T-helper 2 cell treated with Interferon-gamma antibody and Interleukin-4, amounts not matched to agents 5 μg/mL and 100 μg/mL, for 36 hours (primary cell): ENCODE results near the gene CIRBP.

Experiments used
- DNase-seq: peaks from one replicate; pipeline ENCODE4 v3.0.0; 2021; ENCODE audit warnings: low spot score
- H3K27ac Mint-ChIP-seq: one replicate; pipeline ENCODE4 v1.8.0; 2021; ENCODE audit warnings: mild to moderate bottlenecking, mixed read lengths
- H3K27me3 Mint-ChIP-seq: one replicate; pipeline ENCODE4 v1.8.0; 2021; ENCODE audit warnings: low read depth, mixed read lengths
- H3K36me3 Mint-ChIP-seq: one replicate; pipeline ENCODE4 v1.8.0; 2021; ENCODE audit warnings: low read depth, mixed read lengths
- H3K4me1 Mint-ChIP-seq: one replicate; pipeline ENCODE4 v1.8.0; 2021; ENCODE audit warnings: low read depth, mixed read lengths
- H3K4me3 Mint-ChIP-seq: one replicate; pipeline ENCODE4 v1.8.0; 2022; ENCODE audit warnings: mild to moderate bottlenecking, moderate library complexity, mixed read lengths
- H3K9me3 Mint-ChIP-seq: one replicate; pipeline ENCODE4 v1.8.0; 2021; ENCODE audit warnings: mixed read lengths

The CIRBP gene

DNA sequence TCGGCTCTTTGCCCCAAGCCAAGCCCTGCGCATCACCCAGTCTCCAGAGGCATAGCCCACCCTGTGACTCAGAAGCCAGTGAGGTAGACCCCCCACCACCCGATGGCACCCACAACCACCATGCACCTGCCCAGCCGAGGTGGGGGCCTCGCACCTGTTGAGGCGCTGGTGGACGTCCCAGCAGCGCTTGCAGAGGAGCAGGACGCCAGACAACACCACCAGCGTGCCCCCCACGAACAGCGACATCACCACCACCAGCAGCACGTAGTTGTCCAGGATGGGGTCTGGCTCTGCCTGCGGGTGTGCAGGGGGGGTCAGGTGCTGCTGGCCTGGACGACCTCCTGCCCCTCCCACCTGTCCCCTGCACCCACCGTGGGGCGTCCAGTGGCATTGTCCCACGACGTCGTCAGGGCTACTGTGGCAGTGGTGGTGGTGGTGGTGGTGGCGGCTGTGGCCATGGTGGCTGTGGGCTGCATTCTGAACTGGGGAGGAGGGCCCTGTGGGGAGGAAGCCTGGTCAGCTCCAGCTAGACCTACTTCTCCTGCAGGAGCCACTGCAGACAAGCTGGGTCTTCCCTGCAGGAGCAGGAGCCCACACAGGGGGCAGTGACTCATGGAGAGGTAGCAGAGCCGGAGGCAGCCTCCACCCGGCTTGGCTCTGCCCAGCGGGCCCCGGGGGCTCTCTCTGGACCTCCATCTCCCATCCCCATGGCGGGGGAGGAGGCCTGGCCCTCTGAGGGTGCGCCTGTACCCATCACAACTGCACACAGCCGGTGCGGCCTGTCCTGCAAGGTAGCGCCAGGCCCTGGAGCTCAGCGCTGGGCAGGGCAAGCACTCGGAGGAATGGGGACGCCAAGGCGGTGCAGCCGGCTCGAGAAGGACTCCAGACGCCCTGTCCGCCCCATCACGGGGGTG is 33.2 kb upstream of the CIRBP start:
- Mint-ChIP-seq H3K4me3 (peak overlapping the region; percentile 3), H3K27me3 (peaks cover 17% of the 10 kb centered on the region)

DNA sequence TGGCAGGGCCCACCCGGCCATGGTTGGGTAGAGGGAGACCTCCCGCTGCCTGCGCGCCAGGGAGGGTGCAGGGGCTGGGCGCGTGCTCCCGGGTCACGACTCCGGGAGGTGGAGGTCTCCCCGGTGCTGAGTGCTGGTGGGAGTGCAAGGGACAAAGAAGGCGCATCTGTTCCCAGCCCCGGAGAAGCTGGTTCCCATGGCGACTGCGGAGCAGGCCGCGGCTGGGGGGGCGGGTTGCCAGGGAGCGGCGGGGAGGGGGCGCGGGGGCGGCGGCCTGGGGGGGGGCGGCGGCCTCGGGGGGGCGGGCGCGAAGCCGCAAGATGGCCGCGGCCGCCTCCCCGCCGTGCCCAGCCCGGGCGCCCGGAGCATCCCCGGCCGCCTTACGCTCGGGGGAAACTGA is 32.6 kb upstream of the CIRBP start:
- Mint-ChIP-seq H3K36me3 (no peaks in the 10 kb centered on the region), H3K27me3 (peaks cover 20% of the 10 kb centered on the region), H3K9me3 (no peaks in the 10 kb centered on the region), H3K27ac (no peak overlapping the region), H3K4me3 (no peak overlapping the region), H3K4me1 (peaks cover 10% of the 10 kb centered on the region)
- no peak for DNase-seq

More for the DNA sequence above, 33.2 kb upstream of the CIRBP start:
- H3K27ac Mint-ChIP-seq = no peak overlapping the region
- no peaks in the 10 kb centered on the region for H3K9me3 Mint-ChIP-seq
- peaks cover 5% of the 10 kb centered on the region for H3K4me1 Mint-ChIP-seq
- DNase-seq = no peak
- H3K36me3 Mint-ChIP-seq = no peaks in the 10 kb centered on the region

DNA sequence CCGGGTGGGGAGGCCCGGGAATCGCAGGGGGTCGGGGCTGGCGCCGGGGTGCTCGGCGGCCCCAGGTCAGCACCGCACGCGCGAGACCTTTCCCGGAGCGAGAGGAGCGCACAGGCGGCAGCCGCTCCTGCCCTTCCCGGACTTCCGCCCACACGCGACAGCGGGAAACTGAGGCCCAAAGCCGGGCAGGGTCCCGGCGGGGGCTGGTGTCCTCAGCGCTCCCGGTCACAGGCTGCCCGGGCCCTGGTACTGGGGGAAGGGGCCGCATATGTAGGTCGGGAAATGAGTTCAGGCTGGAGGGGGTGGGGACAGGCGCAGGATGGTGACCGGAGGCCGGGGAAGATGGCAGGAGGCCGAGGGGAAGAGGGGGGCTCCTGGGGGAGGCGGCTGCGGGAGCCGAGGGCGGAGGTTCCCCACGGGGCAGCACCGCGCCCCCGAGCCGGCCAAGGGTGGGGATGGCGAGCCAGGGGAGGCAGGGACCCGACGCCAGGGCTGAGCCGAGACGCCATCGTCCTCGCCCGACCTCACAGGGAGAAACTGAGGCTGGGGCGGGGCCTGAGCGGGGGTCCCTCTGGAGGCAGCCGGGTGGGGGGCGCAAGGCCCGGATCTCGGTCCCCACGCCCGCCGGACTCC is 32.0 kb upstream of the CIRBP start:
- peak; percentile 9 for DNase-seq
- Mint-ChIP-seq H3K36me3 (no peaks in the 10 kb centered on the region), H3K4me3 (peak overlapping the region; percentile 40), H3K4me1 (peaks cover 10% of the 10 kb centered on the region), H3K27ac (no peak overlapping the region), H3K9me3 (no peaks in the 10 kb centered on the region), H3K27me3 (peaks cover 20% of the 10 kb centered on the region)

DNA sequence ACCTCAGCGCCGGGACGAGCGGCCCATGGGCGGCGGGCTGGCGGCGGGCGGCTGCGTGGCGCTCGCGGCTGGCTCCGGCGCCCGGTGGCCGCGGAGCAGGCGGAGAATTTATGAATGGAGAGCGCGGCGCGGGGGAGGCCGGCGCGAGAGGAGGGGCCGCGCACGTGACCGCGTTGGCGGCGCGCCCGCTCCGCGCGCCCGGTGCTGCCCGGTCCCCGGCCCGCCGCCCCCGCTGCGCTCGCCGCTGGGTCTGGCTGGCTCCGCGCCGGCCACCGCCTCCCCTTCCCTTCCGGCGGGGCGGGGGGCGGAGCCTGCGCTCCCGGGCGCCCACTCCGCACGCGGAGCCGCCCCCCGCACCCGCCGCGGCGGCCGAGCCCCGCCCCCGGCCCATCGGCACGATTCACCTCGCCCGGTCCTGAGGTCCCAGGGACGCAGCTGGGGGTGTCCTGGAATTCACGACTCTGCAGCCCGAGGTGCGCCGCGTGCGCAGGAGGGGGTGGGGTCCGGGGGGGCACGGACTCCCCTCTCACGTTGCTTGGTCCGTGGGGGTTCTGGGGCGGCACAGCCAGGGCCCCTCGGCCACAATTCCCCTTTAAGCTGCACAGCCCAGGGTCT is 31.3 kb upstream of the CIRBP start, which contains the start of gene CBARP:
CBARP (minus strand) TSS at position 252 of the 615 bp plus-strand sequence. CDS start 1,905 bp downstream, outside the sequence.
- H3K27ac Mint-ChIP-seq = peak within 1 kb of the TSS; percentile 65
- H3K4me3 Mint-ChIP-seq = peak within 1 kb of the TSS; percentile 69
- peaks cover 20% of the 10 kb centered on the region for H3K27me3 Mint-ChIP-seq
- no peaks in the 10 kb centered on the region for H3K36me3 Mint-ChIP-seq
- peaks cover 10% of the 10 kb centered on the region for H3K4me1 Mint-ChIP-seq
- H3K9me3 Mint-ChIP-seq = no peaks in the 10 kb centered on the region
- peak; percentile 48 for DNase-seq

DNA sequence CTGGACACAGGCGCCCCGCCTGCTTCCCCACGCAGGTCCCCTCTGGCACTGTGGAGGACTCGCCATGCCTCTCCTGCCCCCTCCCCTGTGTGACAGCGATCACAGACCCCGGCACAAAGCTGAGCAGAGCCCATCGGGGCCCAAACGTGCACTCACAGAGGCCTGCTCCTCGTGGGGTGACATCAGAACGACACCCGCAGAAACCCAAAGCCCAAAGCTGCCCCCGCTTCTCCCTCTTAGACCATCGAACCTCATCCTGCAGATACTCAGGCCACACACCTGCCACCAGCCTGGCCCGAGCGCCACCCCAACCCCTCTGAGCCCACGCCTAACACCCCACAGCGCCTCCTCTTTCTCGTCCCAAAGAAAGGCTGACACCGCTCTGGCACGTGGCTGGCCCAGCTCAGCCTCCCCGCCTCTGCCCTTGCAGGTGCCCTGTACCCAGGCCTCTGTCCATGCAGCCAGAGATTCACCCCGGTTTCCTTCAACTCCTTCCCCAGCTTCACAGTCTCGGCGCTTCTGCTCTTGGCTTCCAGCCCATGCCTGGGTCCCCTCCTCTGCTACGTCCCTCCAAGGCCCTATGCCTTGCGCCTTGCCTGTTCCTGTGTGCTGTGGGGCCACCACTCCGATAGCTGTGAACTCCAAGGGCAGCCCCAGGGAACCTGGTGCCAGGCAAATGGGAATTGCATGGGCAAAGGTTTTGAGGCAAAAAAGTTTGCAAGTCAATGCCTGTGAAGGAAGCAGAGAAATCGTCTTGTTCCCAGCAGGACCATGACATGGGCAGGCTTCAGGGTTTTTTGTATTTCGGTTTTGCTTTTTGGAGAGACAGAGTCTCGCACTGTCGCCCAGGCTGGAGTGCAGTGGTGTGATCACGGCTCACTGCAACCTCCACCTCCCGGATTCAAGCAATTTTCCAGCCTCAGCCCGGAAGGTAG is 30.5 kb upstream of the CIRBP start:
- H3K4me3 Mint-ChIP-seq = peak overlapping the region; percentile 69
- DNase-seq = peak; percentile 3
- H3K36me3 Mint-ChIP-seq = no peaks in the 10 kb centered on the region
- peak overlapping the region; percentile 65 for H3K27ac Mint-ChIP-seq
- H3K9me3 Mint-ChIP-seq = no peaks in the 10 kb centered on the region
- peaks cover 20% of the 10 kb centered on the region for H3K27me3 Mint-ChIP-seq
- H3K4me1 Mint-ChIP-seq = peaks cover 16% of the 10 kb centered on the region

DNA sequence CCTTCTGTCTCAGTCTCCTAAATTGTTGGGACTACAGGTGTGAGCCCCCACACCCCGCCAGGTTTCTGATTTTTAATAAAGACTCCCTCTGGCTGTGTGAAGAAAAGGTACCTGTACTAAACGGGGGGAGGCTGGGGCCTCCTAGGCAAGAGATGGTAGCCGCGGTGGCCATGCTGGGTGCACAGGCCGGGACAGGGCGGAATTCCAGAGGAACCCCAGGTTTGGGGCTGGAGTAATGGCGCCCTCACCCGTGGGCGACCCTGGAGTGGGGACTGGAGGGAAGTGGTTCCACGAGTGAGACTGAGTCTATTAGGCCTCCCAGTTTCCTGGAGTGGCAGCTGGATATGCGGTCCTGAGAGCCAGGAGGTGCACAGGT is 29.7 kb upstream of the CIRBP start:
- peak overlapping the region; percentile 67 for H3K4me3 Mint-ChIP-seq
- peak overlapping the region; percentile 23 for H3K27ac Mint-ChIP-seq
- H3K27me3 Mint-ChIP-seq = peaks cover 20% of the 10 kb centered on the region
- peaks cover 16% of the 10 kb centered on the region for H3K4me1 Mint-ChIP-seq
- H3K9me3 Mint-ChIP-seq = no peaks in the 10 kb centered on the region
- no peak for DNase-seq
- peaks cover under 1% of the 10 kb centered on the region for H3K36me3 Mint-ChIP-seq

DNA sequence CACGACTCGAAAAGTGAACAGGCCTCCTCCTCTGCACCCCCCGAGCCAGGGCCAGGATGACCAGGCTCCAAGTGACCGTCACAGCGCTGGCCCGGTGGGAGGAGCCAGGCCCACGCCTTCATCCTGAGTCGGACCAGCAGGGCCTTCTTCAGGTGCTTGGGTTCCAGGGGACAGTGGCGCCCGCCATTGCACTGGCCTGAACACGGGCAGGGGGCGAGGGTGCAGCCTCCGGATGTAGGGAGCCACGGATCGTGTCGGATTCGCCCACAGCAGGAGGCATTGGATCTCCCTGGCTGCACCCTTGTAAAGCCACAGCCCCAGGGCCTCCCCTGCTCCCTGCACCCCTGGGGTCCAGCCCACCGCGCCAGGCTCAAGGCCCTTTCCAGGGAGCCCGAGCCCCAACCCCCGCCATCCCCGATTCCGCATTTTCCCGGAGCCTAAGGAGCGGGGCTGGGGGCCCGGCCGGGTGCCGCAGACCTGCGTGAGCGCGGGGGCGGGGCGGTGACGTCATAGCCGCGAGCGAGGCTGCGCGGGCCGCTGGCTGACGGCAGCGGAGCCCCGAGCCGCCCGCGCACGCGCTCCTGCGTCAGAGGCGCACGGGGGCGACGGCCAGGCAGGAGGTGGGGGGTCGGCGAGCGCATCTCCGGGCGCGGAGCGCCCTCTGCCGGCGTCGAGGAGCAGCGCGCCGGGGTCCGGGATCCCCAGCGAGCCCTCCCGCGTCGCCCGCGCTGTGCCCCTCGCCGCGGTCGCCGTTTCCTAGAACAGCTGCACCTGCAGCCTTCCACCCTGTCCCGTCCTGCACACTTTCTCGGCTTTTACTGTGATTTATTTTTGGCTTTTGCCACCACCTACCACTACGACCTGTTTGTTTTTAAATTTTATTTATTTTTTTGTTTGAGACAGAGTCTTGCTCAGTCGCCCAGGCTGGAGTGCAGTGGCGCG is 29.1 kb upstream of the CIRBP start:
- Mint-ChIP-seq H3K4me1 (peaks cover 18% of the 10 kb centered on the region), H3K36me3 (peaks cover 2% of the 10 kb centered on the region), H3K27ac (peak overlapping the region; percentile 45), H3K9me3 (no peaks in the 10 kb centered on the region), H3K4me3 (peak overlapping the region; percentile 84), H3K27me3 (peaks cover 20% of the 10 kb centered on the region)
- peak; percentile 96 for DNase-seq

DNA sequence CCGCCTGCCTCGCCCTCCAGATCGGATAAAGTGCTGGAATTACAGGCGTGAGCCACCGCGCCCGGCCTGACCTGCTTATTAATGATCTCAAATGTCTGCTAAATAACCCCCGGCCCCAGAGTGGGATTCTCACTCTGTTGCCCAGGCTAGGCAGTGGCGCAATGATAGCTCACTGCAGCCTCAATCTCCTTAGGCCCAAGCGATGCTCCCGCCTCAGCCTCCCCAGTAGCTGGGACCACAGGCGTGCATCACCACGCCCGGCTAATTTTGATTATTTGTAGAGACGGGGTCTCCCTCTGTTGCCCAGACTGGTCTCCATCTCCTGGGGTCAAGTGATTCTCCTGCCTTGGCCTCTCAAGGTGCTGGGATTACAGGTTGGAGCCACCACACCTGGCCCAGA is 28.2 kb upstream of the CIRBP start:
- Mint-ChIP-seq H3K27ac (peak overlapping the region; percentile 83), H3K27me3 (peaks cover 19% of the 10 kb centered on the region), H3K36me3 (peaks cover 2% of the 10 kb centered on the region), H3K9me3 (no peaks in the 10 kb centered on the region), H3K4me1 (peaks cover 18% of the 10 kb centered on the region), H3K4me3 (peak overlapping the region; percentile 84)
- DNase-seq = no peak

DNA sequence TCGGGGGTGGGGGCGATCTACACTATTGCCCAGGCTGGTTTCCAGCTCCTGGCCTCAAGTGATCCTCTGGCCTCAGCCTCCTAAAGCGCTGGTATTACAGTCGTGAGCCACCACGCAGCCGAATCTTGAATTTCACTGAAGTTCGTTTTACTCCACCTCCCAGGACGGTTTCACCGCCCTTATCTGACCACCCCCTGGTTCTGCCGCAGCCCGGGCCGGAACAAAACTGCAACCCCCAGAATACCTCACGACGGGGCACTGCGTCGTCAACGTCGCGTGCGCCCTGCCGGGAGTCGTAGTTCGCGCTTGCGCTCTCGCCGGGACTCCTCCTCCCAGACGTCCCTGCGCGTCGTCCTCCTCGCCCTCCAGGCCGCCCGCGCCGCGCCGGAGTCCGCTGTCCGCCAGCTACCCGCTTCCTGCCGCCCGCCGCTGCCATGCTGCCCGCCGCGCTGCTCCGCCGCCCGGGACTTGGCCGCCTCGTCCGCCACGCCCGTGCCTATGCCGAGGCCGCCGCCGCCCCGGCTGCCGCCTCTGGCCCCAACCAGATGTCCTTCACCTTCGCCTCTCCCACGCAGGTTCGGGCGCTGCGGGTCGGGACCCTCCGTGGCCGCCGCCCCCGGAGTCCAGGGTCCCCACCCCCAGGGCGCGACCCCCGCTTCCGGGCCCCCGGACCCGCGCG is 27.6 kb upstream of the CIRBP start, which contains the start of gene ATP5F1D:
ATP5F1D (plus strand) TSS at position 335 of the 679 bp plus-strand sequence; CDS start at position 435, 100 bp downstream.
- peak within 1 kb of the TSS; percentile 90 for H3K4me3 Mint-ChIP-seq
- H3K36me3 Mint-ChIP-seq = peaks cover 2% of the 10 kb centered on the region
- H3K4me1 Mint-ChIP-seq = peaks cover 18% of the 10 kb centered on the region
- H3K9me3 Mint-ChIP-seq = no peaks in the 10 kb centered on the region
- peak within 1 kb of the TSS; percentile 83 for H3K27ac Mint-ChIP-seq
- peak; percentile 95 for DNase-seq
- H3K27me3 Mint-ChIP-seq = peaks cover 15% of the 10 kb centered on the region

DNA sequence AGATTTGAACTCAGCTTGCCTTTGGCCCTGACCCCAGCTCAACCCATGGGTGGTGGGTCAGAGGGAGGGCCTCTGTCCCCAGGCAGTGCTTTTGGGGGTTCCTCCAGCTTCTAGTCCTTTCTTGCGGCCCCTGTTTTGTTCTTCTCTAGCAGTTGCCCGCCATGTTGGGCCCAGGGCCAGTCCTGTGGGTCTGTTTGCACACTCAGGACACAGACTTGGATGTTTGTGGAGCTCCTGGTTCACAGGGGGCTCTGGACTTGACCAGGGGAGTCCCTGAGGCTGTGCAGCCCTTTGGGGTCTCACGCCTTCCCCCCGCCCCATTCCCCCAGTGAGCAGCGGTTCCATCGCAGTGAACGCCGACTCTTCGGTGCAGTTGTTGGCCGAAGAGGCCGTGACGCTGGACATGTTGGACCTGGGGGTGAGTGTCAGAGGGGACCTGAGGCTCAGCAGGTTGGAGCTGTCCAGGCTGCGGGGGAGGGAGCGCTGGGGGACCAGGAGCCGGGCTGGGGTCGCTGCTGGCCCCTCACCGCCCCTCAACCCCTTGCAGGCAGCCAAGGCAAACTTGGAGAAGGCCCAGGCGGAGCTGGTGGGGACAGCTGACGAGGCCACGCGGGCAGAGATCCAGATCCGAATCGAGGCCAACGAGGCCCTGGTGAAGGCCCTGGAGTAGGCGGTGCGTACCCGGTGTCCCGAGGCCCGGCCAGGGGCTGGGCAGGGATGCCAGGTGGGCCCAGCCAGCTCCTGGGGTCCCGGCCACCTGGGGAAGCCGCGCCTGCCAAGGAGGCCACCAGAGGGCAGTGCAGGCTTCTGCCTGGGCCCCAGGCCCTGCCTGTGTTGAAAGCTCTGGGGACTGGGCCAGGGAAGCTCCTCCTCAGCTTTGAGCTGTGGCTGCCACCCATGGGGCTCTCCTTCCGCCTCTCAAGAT is 25.1 kb upstream of the CIRBP start:
- peak overlapping the region; percentile 82 for H3K27ac Mint-ChIP-seq
- DNase-seq = peak; percentile 76
- peaks cover 13% of the 10 kb centered on the region for H3K4me1 Mint-ChIP-seq
- H3K4me3 Mint-ChIP-seq = peak overlapping the region; percentile 68
- H3K9me3 Mint-ChIP-seq = no peaks in the 10 kb centered on the region
- peaks cover 2% of the 10 kb centered on the region for H3K36me3 Mint-ChIP-seq
- peaks cover 6% of the 10 kb centered on the region for H3K27me3 Mint-ChIP-seq

DNA sequence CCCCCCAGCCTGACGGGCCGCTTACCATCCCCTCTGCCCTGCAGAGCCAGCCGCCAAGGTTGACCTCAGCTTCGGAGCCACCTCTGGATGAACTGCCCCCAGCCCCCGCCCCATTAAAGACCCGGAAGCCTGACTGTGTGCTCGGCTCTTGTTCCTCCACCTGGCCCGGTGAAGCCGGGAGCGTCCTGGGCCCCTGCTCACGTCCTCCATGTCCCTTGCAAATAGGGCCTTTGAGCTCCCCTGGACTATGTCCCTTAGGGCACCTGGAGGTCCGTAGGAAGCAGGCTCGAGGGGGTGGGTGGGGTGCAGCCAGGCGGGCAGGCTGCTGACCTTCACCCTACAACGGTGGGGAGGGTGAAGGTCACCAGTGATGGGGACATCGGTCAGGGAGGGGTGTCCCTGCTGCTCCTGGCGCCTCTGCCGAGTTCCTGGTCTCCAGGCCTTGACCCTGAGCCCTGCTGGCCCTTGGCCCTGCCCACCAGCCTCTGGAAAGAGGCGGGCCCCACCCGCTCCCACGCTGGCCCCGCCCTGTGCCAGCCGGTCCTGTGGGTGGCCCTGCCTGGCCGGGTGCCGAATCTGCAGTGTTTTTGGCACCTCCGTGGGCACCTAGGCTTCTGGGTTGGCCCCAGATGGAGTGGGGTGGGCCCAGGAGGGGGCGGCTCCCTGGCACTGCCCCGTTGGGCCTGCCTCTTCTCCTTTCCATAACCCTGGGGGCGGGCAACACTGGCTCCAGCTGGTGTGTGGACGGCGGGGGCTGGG is 24.3 kb upstream of the CIRBP start:
- Mint-ChIP-seq H3K4me1 (peaks cover 13% of the 10 kb centered on the region), H3K4me3 (peak overlapping the region; percentile 68), H3K9me3 (no peaks in the 10 kb centered on the region), H3K27me3 (peaks cover 2% of the 10 kb centered on the region), H3K36me3 (peaks cover 4% of the 10 kb centered on the region), H3K27ac (peak overlapping the region; percentile 82)
- DNase-seq = peak; percentile 11
